Liver (tissue), 9 donors: ENCODE results near the gene NTF4. TPM values are rescaled to one million over a fixed set of nuclear protein-coding genes. Genes with fewer than 3 reads are reported as not detected.

Experiments
- DNase-seq: peaks from one replicate; pipeline ENCODE4 v3.0.0-alpha.2; 2017; ENCODE audit warnings: low spot score
- H3K27ac ChIP-seq, 2 donors: one replicate each; pipeline ENCODE4 v1.7.0; 2013; ENCODE audit warnings: inconsistent platforms in 2 of 2, low read length in 2 of 2, control low read depth in 1 of 2, low read depth in 1 of 2, mild to moderate bottlenecking in 1 of 2
- H3K27me3 ChIP-seq, 4 donors: one replicate each; pipeline versions ENCODE4 v1.6.1 to v1.7.0; 2013; ENCODE audit warnings: low read length in 3 of 4, inconsistent platforms in 1 of 4, mild to moderate bottlenecking in 1 of 4, moderate library complexity in 1 of 4; ENCODE audit not compliant: control insufficient read depth in 4 of 4, insufficient read depth in 4 of 4
- H3K36me3 ChIP-seq, 4 donors: one replicate each; pipeline versions ENCODE4 v1.6.1 to v1.7.0; 2013; ENCODE audit warnings: low read length in 3 of 4, mild to moderate bottlenecking in 3 of 4, low read depth in 1 of 4, moderate library complexity in 1 of 4; ENCODE audit not compliant: control insufficient read depth in 4 of 4, insufficient read depth in 3 of 4
- H3K4me1 ChIP-seq, 4 donors: one replicate each; pipeline versions ENCODE4 v1.6.1 to v1.7.0; 2013; ENCODE audit warnings: low read length in 3 of 4, mild to moderate bottlenecking in 3 of 4, moderate library complexity in 1 of 4; ENCODE audit not compliant: control insufficient read depth in 4 of 4, insufficient read depth in 4 of 4
- H3K4me3 ChIP-seq, 3 donors: one replicate each; pipeline versions ENCODE4 v1.6.1 to v1.7.0; 2013; ENCODE audit warnings: low read length in 3 of 3, control low read depth in 1 of 3, low read depth in 1 of 3, mild to moderate bottlenecking in 1 of 3
- H3K9ac ChIP-seq, 2 donors: one replicate each; pipeline ENCODE4 v1.7.0; 2013; ENCODE audit warnings: low read length in 2 of 2, mild to moderate bottlenecking in 2 of 2, moderate library complexity in 2 of 2, control low read depth in 1 of 2, low read depth in 1 of 2
- H3K9me3 ChIP-seq, 4 donors: one replicate each; pipeline versions ENCODE4 v1.6.1 to v1.7.0; 2013; ENCODE audit warnings: low read length in 3 of 4; ENCODE audit not compliant: control insufficient read depth in 4 of 4
- EGR1 ChIP-seq, 2 donors: IDR thresholded peaks; 2 replicates each; pipeline ENCODE4 v1.6.1; 2016 to 2018; ENCODE audit warnings: antibody characterized with exemption in 2 of 2, low read depth in 2 of 2
- FOXA2 ChIP-seq: IDR thresholded peaks from 2 replicates; pipeline ENCODE4 v1.6.1; 2016; ENCODE audit warnings: antibody characterized with exemption
- HNF4A ChIP-seq, 2 donors: conservative IDR thresholded peaks; 2 replicates each; pipeline ENCODE4 v1.6.1; 2016; ENCODE audit warnings: antibody characterized with exemption in 2 of 2, mild to moderate bottlenecking in 2 of 2
- JUND ChIP-seq, 2 donors: IDR thresholded peaks; 2 replicates each; pipeline ENCODE4 v1.6.1; 2016; ENCODE audit warnings: antibody characterized with exemption in 2 of 2
- NR2F2 ChIP-seq: IDR thresholded peaks from 2 replicates; pipeline ENCODE4 v1.6.1; 2016; ENCODE audit warnings: antibody characterized with exemption
- RAD21 ChIP-seq, 2 donors: IDR thresholded peaks; 2 replicates each; pipeline ENCODE4 v1.6.1; 2016; ENCODE audit warnings: antibody characterized with exemption in 2 of 2, mild to moderate bottlenecking in 2 of 2
- RXRA ChIP-seq, 2 donors: IDR thresholded peaks; 2 replicates each; pipeline ENCODE4 v1.6.1; 2017 to 2018; ENCODE audit warnings: antibody characterized with exemption in 2 of 2, mild to moderate bottlenecking in 1 of 2
- SP1 ChIP-seq: IDR thresholded peaks from 2 replicates; pipeline ENCODE4 v1.6.1; 2018; ENCODE audit warnings: antibody characterized with exemption, mild to moderate bottlenecking
- TAF1 ChIP-seq: conservative IDR thresholded peaks from 2 replicates; pipeline ENCODE4 v1.6.1; 2016; ENCODE audit warnings: antibody characterized with exemption, mild to moderate bottlenecking
- YY1 ChIP-seq: IDR thresholded peaks from 2 replicates; pipeline ENCODE4 v1.6.1; 2016; ENCODE audit warnings: antibody characterized with exemption, mild to moderate bottlenecking
- WGBS: extraction: QIAGEN DNeasy Blood & Tissue Kit; methylation state at CpG from one replicate; pipeline ENCODE4 v1.1.7; 2013; 5-methylcytosine and 5-hydroxymethylcytosine counted together
- polyA plus RNA-seq, 2 donors: library from polyadenylated mRNA; stranded (reverse) in 1 of 2; unstranded in 1 of 2; fragments of 200-250 nt in 1 of 2; fragments of >200 nt in 1 of 2; fragmentation: Nextera tagmentation in 1 of 2; extraction: Ambion mirVana in 1 of 2; gene quantifications; one replicate each; pipeline versions ENCODE4 v1.2.1 to v1.2.3, GENCODE V29; 2013 to 2015
- total RNA-seq, 2 donors: library from RNA; depleted of rRNA; stranded (reverse); fragments of >200 nt; gene quantifications; one replicate each; pipeline ENCODE4 v1.2.3, GENCODE V29; 2014
- TF ChIP-seq, protein P1 (sequence below): IDR thresholded peaks from 2 replicates; pipeline ENCODE4 v1.6.1; 2016; ENCODE audit warnings: antibody characterized with exemption
- TF ChIP-seq, protein P2 (sequence below): IDR thresholded peaks from 2 replicates; pipeline ENCODE4 v1.6.1; 2016; ENCODE audit warnings: antibody characterized with exemption
- TF ChIP-seq, protein P3 (sequence below): IDR thresholded peaks from 2 replicates; pipeline ENCODE4 v1.6.1; 2016; ENCODE audit warnings: antibody characterized with exemption
- TF ChIP-seq, protein P4 (sequence below): fragments of 150-350 bp; IDR thresholded peaks from 2 replicates; pipeline ENCODE4 v1.5.1; 2017; ENCODE audit warnings: improper control_type of control experiment, low read depth, low read length; ENCODE audit not compliant: missing input control
- donor health status: healthy.
- donor health status: healthy.
- donor health status: healthy.
- donor health status: healthy.
- donor health status: healthy.

The NTF4 gene
- total and polyA plus RNA-seq, 4 donors, result not detected

DNA sequence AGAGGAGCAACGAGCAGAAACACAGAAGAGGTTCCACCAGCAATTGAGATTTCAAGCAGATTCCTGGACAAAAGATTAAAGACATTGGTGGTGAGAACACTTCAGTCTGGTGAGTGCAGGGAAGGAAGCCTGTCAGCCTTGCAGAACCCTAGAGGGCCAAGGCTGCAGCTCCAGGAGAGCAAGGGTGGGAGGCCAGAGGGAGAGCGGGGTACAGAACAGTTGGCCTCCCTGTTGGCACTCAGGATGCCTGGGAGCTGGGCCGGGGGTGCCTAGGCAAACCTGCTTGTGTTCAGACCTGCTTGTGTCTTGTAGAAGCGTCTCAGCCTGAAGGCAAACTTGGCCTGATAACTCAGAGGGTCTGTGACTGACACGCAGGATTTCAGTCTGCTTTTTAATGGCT is 44.4 kb upstream of the NTF4 start:
- WGBS, result 90% methylated on average over 5 of the region's 5 CpGs
- Histone ChIP-seq H3K4me3 (no peak overlapping the region), H3K27me3 (no peaks in the 10 kb centered on the region), H3K4me1 (peaks cover 0 to 5% (median 4%) of the 10 kb centered on the region in 4 donors), H3K36me3 (peaks cover 5 to 48% (median 19%) of the 10 kb centered on the region in 4 donors), H3K27ac (no peak overlapping the region), H3K9ac (no peak overlapping the region), H3K9me3 (no peaks in the 10 kb centered on the region)
- no peak for TF ChIP-seq JUND (IDR thresholded peaks at IDR 0.05)
- no peak for TF ChIP-seq HNF4A (conservative IDR thresholded peaks at IDR 0.05)
- TF ChIP-seq, protein P1, sequence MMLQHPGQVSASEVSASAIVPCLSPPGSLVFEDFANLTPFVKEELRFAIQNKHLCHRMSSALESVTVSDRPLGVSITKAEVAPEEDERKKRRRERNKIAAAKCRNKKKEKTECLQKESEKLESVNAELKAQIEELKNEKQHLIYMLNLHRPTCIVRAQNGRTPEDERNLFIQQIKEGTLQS, result no peak
- TF ChIP-seq SP1, result no peak
- TF ChIP-seq YY1, result no peak
- no peak for TF ChIP-seq FOXA2
- TF ChIP-seq TAF1, result no peak
- no peak for TF ChIP-seq RXRA (IDR thresholded peaks at IDR 0.05)
- TF ChIP-seq, protein P2, sequence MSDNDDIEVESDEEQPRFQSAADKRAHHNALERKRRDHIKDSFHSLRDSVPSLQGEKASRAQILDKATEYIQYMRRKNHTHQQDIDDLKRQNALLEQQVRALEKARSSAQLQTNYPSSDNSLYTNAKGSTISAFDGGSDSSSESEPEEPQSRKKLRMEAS, result no peak
- TF ChIP-seq, protein P3, sequence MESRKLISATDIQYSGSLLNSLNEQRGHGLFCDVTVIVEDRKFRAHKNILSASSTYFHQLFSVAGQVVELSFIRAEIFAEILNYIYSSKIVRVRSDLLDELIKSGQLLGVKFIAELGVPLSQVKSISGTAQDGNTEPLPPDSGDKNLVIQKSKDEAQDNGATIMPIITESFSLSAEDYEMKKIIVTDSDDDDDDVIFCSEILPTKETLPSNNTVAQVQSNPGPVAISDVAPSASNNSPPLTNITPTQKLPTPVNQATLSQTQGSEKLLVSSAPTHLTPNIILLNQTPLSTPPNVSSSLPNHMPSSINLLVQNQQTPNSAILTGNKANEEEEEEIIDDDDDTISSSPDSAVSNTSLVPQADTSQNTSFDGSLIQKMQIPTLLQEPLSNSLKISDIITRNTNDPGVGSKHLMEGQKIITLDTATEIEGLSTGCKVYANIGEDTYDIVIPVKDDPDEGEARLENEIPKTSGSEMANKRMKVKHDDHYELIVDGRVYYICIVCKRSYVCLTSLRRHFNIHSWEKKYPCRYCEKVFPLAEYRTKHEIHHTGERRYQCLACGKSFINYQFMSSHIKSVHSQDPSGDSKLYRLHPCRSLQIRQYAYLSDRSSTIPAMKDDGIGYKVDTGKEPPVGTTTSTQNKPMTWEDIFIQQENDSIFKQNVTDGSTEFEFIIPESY, result no peak
- TF ChIP-seq NR2F2, result no peak
- no peak for DNase-seq

DNA sequence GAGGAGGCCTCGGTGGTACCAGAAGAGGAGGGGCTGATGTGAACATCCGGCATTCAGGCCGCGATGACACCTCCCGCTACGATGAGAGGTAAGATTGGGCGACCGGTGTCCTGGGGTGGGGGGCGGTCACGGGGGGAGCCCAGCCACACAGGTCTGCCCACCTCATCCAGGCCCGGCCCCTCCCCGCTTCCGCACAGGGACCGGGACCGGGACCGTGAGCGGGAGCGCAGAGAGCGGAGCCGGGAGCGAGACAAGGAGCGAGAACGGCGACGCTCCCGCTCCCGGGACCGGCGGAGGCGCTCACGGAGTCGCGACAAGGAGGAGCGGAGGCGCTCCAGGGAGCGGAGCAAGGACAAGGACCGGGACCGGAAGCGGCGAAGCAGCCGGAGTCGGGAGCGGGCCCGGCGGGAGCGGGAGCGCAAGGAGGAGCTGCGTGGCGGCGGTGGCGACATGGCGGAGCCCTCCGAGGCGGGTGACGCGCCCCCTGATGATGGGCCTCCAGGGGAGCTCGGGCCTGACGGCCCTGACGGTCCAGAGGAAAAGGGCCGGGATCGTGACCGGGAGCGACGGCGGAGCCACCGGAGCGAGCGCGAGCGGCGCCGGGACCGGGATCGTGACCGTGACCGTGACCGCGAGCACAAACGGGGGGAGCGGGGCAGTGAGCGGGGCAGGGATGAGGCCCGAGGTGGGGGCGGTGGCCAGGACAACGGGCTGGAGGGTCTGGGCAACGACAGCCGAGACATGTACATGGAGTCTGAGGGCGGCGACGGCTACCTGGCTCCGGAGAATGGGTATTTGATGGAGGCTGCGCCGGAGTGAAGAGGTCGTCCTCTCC is 43.2 kb upstream of the NTF4 start:
- Histone ChIP-seq H3K4me1 (no peaks in the 10 kb centered on the region), H3K9ac (no peak overlapping the region), H3K36me3 (peaks cover 5 to 52% (median 24%) of the 10 kb centered on the region in 4 donors), H3K9me3 (no peaks in the 10 kb centered on the region), H3K4me3 (no peak overlapping the region), H3K27me3 (no peaks in the 10 kb centered on the region), H3K27ac (no peak overlapping the region)
- 97% methylated on average over 93 of the region's 93 CpGs for WGBS
- TF ChIP-seq YY1 (no peak), RAD21 (IDR thresholded peaks at IDR 0.05) (no peak), RXRA (IDR thresholded peaks at IDR 0.05) (no peak), NR2F2 (no peak), TAF1 (no peak), JUND (IDR thresholded peaks at IDR 0.05) (no peak), SP1 (no peak), EGR1 (IDR thresholded peaks at IDR 0.05; ENCODE audit: low read depth in 2 of 2) (no peak)
- TF ChIP-seq, protein P1, result no peak
- TF ChIP-seq, protein P4, sequence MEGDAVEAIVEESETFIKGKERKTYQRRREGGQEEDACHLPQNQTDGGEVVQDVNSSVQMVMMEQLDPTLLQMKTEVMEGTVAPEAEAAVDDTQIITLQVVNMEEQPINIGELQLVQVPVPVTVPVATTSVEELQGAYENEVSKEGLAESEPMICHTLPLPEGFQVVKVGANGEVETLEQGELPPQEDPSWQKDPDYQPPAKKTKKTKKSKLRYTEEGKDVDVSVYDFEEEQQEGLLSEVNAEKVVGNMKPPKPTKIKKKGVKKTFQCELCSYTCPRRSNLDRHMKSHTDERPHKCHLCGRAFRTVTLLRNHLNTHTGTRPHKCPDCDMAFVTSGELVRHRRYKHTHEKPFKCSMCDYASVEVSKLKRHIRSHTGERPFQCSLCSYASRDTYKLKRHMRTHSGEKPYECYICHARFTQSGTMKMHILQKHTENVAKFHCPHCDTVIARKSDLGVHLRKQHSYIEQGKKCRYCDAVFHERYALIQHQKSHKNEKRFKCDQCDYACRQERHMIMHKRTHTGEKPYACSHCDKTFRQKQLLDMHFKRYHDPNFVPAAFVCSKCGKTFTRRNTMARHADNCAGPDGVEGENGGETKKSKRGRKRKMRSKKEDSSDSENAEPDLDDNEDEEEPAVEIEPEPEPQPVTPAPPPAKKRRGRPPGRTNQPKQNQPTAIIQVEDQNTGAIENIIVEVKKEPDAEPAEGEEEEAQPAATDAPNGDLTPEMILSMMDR, result no peak
- TF ChIP-seq, protein P3, result no peak
- DNase-seq, result no peak
